Measurements from ENCODE around the gene KANSL1. TPM values are rescaled to one million over a fixed set of nuclear protein-coding genes. Genes with fewer than 3 reads are reported as not detected.
A peak's percentile ranks its signal among the peaks of the same experiment; 100 is the strongest.

KANSL1 gene
- total and polyA plus RNA-seq, 10 of the 15 experiments (the other 5 are each of a cell fraction or from before 2014, with no cell fraction given) = 4.7 to 60.6 (median 28.0) TPM

GRCh38 chr17:46002311-46002972 lies 190.8 kb downstream of the KANSL1 start (continued):
- TF ChIP-seq IRF3 (IDR thresholded peaks at IDR 0.05) = no peak
- no peak for TF ChIP-seq POLR2A (IDR thresholded peaks at IDR 0.05; ENCODE audit: low read depth, low read length)
- TF ChIP-seq, protein P1, sequence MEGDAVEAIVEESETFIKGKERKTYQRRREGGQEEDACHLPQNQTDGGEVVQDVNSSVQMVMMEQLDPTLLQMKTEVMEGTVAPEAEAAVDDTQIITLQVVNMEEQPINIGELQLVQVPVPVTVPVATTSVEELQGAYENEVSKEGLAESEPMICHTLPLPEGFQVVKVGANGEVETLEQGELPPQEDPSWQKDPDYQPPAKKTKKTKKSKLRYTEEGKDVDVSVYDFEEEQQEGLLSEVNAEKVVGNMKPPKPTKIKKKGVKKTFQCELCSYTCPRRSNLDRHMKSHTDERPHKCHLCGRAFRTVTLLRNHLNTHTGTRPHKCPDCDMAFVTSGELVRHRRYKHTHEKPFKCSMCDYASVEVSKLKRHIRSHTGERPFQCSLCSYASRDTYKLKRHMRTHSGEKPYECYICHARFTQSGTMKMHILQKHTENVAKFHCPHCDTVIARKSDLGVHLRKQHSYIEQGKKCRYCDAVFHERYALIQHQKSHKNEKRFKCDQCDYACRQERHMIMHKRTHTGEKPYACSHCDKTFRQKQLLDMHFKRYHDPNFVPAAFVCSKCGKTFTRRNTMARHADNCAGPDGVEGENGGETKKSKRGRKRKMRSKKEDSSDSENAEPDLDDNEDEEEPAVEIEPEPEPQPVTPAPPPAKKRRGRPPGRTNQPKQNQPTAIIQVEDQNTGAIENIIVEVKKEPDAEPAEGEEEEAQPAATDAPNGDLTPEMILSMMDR (IDR thresholded peaks at IDR 0.05 in 2 of 3, conservative IDR thresholded peaks at IDR 0.05 in 1 of 3; ENCODE audit: control insufficient read depth in 2 of 3, extremely low read depth in 1 of 3, insufficient read depth in 1 of 3, low read depth in 3 of 3, low read length in 3 of 3) = peak; percentile 86 to 93 (median 87); a peak in 5 of 6 replicates
- TF ChIP-seq EZH2 (IDR thresholded peaks at IDR 0.05; ENCODE audit: borderline replicate concordance, control insufficient read depth, low read depth, low read length) = no peak
- no peak for TF ChIP-seq GABPA (IDR thresholded peaks at IDR 0.05; ENCODE audit: low read depth)
- TF ChIP-seq SMAD5 (IDR thresholded peaks at IDR 0.05; ENCODE audit: low read depth) = no peak
- TF ChIP-seq TCF12 (IDR thresholded peaks at IDR 0.05; ENCODE audit: low read depth, low read length) = no peak
- no peak for TF ChIP-seq RCOR1 (conservative IDR thresholded peaks at IDR 0.05; ENCODE audit: low read depth, low read length)
- no peak for TF ChIP-seq IKZF1 (conservative IDR thresholded peaks at IDR 0.05)
- no peak for TF ChIP-seq KAT2A (conservative IDR thresholded peaks at IDR 0.05; ENCODE audit: control insufficient read depth, low read depth, low read length)
- no peak for TF ChIP-seq ZSCAN29 (IDR thresholded peaks at IDR 0.05)
